ENCODE data around the gene GNAO1. TPM values are rescaled to one million over a fixed set of nuclear protein-coding genes. Genes with fewer than 3 reads are reported as not detected.

GNAO1 gene
- total RNA-seq, 4 donors from 2014 or later = 2.7 to 12.9 (median 6.1) TPM

- DNase-seq (ENCODE audit: low spot score in 2 of 2) = no peak
- H3K4me1 ChIP-seq = peaks cover 0 to 20% (median 12%) of the 10 kb centered on the region in 4 donors
- H3K9me3 ChIP-seq = no peaks in the 10 kb centered on the region
- TF ChIP-seq EP300 (IDR thresholded peaks at IDR 0.05) = no peak
- TF ChIP-seq, protein P1, sequence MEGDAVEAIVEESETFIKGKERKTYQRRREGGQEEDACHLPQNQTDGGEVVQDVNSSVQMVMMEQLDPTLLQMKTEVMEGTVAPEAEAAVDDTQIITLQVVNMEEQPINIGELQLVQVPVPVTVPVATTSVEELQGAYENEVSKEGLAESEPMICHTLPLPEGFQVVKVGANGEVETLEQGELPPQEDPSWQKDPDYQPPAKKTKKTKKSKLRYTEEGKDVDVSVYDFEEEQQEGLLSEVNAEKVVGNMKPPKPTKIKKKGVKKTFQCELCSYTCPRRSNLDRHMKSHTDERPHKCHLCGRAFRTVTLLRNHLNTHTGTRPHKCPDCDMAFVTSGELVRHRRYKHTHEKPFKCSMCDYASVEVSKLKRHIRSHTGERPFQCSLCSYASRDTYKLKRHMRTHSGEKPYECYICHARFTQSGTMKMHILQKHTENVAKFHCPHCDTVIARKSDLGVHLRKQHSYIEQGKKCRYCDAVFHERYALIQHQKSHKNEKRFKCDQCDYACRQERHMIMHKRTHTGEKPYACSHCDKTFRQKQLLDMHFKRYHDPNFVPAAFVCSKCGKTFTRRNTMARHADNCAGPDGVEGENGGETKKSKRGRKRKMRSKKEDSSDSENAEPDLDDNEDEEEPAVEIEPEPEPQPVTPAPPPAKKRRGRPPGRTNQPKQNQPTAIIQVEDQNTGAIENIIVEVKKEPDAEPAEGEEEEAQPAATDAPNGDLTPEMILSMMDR (IDR thresholded peaks at IDR 0.05) = no peak
- TF ChIP-seq POLR2A (IDR thresholded peaks at IDR 0.05) = no peak
- H3K27me3 ChIP-seq = no peaks in the 10 kb centered on the region
- H3K4me3 ChIP-seq = no peak overlapping the region
- H3K27ac ChIP-seq = no peak overlapping the region
- WGBS, 2 donors = 86 to 96% methylated on average over 9 of the region's 9 CpGs
- H3K36me3 ChIP-seq = peaks cover 0 to 70% (median 13%) of the 10 kb centered on the region in 3 donors
These were observed 175.7 kb downstream of the GNAO1 start for GRCh38 chr16:56366945-56367344.

DNA sequence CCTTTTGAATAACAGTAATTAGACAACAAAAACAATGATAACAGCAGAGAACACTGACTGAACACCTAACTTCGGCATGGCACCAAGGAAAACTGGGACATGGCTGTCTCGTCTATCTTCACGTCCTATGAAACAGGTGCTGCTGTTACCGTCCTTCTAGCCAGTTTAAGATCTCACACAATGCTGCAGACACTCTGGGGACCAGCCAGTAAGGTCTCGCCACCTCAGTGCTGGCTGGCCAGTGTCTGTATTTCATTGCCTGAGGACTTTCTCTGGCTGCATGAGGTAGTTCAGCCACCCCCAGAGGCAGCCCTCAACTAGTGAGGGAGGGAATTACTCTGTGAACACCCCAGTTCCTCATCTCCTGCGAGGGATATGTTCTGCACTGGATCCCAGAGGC is 176.5 kb downstream of the GNAO1 start:
- H3K4me3 ChIP-seq = no peak overlapping the region
- no peak overlapping the region for H3K27ac ChIP-seq
- H3K4me1 ChIP-seq = peaks cover 0 to 23% (median 12%) of the 10 kb centered on the region in 4 donors
- no peaks in the 10 kb centered on the region for H3K27me3 ChIP-seq
- WGBS, 2 donors = 93 to 94% methylated on average over 6 of the region's 6 CpGs
- no peak for DNase-seq (ENCODE audit: low spot score in 2 of 2)
- TF ChIP-seq EP300 (IDR thresholded peaks at IDR 0.05) (no peak), POLR2A (IDR thresholded peaks at IDR 0.05) (no peak)
- TF ChIP-seq, protein P1 (IDR thresholded peaks at IDR 0.05) = no peak
- peaks cover 0 to 62% (median 8%) of the 10 kb centered on the region in 3 donors for H3K36me3 ChIP-seq
- no peaks in the 10 kb centered on the region for H3K9me3 ChIP-seq

DNA sequence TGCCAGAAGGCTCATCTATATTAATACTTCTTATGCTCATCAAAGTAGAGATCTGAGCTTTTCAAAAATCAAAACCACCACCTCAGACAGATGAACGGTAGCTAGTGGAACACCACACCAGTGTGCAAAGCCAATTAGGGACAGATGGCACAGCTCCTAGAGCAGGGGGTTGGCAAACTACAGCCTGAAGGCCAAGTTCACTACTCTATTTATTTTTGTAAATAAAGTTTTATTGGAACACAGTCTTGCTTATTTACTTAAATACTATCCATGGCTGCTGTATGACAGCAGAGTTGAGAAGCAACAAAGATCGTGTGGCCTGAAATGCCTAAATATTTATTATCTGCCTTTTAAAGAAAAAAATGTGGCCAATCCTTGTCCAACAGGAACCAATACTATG is 177.3 kb downstream of the GNAO1 start:
- H3K4me3 ChIP-seq = no peak overlapping the region
- no peaks in the 10 kb centered on the region for H3K27me3 ChIP-seq
- H3K36me3 ChIP-seq = peaks cover 0 to 54% (median 4%) of the 10 kb centered on the region in 3 donors
- TF ChIP-seq, protein P1 (IDR thresholded peaks at IDR 0.05) = no peak
- TF ChIP-seq EP300 (IDR thresholded peaks at IDR 0.05) (no peak), POLR2A (IDR thresholded peaks at IDR 0.05) (no peak)
- 90 to 93% methylated on average over 2 of the region's 2 CpGs for WGBS, 2 donors
- H3K9me3 ChIP-seq = no peaks in the 10 kb centered on the region
- DNase-seq (ENCODE audit: low spot score in 2 of 2) = no peak
- H3K27ac ChIP-seq = no peak overlapping the region
- peaks cover 0 to 23% (median 12%) of the 10 kb centered on the region in 4 donors for H3K4me1 ChIP-seq

GRCh38 chr16:56369202-56369601 is 177.9 kb downstream of the GNAO1 start:
- Histone ChIP-seq H3K4me1 (peaks cover 0 to 23% (median 12%) of the 10 kb centered on the region in 4 donors), H3K27me3 (no peaks in the 10 kb centered on the region), H3K4me3 (no peak overlapping the region), H3K36me3 (peaks cover 0 to 52% (median 0%) of the 10 kb centered on the region in 3 donors), H3K9me3 (no peaks in the 10 kb centered on the region), H3K27ac (no peak overlapping the region)
- WGBS, 2 donors = 86 to 97% methylated on average over 5 of the region's 5 CpGs
- no peak for DNase-seq (ENCODE audit: low spot score in 2 of 2)
- TF ChIP-seq POLR2A (IDR thresholded peaks at IDR 0.05) = no peak
- TF ChIP-seq, protein P1 (IDR thresholded peaks at IDR 0.05) = no peak
- no peak for TF ChIP-seq EP300 (IDR thresholded peaks at IDR 0.05)

DNA sequence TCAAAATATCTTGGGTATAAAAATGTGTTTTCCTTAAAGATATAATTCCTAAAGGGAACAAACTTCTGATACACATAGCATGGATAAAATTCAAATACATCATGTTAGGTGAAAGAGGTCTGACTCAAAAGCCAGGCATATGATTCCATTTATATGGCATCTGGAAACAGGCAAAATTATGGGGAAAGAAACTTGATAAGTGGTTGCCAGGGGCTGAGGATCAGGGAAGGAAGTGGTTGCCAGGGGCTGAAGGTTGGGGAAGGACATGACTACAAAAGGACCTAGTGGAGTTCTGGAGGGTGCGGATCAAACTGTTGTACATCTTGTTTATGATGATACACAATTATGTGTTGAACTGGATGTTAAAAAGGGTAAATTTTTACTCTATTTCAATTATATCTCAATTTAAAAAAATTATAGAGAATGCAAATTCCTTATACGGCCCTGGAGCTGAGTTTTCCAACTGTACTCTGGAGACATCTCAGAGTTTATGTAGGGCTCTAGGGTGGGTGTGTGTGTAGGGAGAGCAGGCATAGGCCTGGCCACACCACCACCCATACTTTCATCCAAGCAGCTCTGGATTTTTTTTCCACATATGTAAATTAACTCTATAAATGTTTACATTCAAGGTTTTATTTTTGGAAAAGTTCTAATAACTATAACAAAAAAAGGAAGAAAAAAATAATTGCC is 179.0 kb downstream of the GNAO1 start:
- H3K36me3 ChIP-seq = peaks cover 0 to 45% (median 0%) of the 10 kb centered on the region in 3 donors
- H3K4me3 ChIP-seq = no peak overlapping the region
- peaks cover 0 to 23% (median 12%) of the 10 kb centered on the region in 4 donors for H3K4me1 ChIP-seq
- TF ChIP-seq EP300 (IDR thresholded peaks at IDR 0.05) = no peak
- TF ChIP-seq POLR2A (IDR thresholded peaks at IDR 0.05) = no peak
- TF ChIP-seq, protein P1 (IDR thresholded peaks at IDR 0.05) = no peak
- no peaks in the 10 kb centered on the region for H3K9me3 ChIP-seq
- H3K27ac ChIP-seq = peak overlapping the region in 1 of 4 donors; percentile 25
- WGBS, 2 donors = 61 to 74% methylated on average over 2 of the region's 2 CpGs
- H3K27me3 ChIP-seq = no peaks in the 10 kb centered on the region
- no peak for DNase-seq (ENCODE audit: low spot score in 2 of 2)
